Fibroblast of skin of right quadriceps (primary cell): ENCODE data around the gene FAM216A.
"Not testable (repeated sequence)": the region's sequence is repeated elsewhere in the genome, so short reads cannot be mapped to it uniquely, and the experiment has no call there.

Experiments
- DNase-seq: peaks from one replicate; pipeline ENCODE4 v3.0.0-alpha.2; 2013

FAM216A gene, protein sequence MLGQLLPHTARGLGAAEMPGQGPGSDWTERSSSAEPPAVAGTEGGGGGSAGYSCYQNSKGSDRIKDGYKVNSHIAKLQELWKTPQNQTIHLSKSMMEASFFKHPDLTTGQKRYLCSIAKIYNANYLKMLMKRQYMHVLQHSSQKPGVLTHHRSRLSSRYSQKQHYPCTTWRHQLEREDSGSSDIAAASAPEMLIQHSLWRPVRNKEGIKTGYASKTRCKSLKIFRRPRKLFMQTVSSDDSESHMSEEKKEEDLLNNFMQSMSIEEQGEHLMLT

DNA sequence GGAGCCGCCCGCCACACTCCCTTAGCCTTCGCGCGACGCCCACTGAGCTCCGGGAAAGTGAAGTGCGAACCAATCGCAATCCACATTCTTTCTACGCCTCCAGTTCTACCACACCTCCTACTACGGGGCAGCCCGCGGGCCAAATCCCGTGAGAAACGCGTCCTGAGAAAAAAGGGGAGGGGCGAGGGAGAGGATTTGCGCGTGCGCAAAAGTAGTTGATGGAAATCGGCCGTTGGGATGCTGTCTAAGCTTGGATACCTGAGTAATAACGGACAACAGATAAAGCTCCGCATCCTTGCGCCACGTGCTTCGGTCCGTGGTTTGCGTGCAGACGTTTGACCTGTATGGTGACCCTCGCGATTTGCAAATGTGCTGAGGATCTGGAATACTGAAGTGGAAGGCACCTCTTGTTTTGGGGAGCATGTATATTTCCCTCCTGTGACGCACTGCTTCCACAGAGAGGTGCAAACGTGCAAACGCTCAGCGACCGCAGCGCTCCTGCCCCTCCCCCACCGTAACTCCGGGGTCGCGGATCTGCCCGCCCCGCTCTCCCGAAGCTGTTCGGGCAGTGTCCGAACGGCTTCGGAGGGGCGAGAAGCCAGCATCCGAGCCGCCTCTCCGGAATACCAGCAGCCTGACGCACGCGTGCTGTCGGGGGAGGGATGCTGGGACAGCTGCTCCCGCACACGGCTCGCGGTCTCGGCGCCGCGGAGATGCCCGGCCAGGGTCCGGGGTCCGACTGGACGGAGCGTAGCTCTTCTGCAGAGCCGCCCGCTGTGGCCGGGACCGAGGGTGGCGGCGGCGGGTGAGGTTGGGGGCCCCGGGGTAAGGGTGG, at the start of gene FAM216A, which contains the start of gene GPN3:
FAM216A (plus strand) TSS at position 632 of the 835 bp plus-strand sequence; CDS start at position 663, 31 bp downstream.
GPN3 (minus strand) TSS at position 44 of the 835 bp plus-strand sequence. CDS start 54 bp downstream, outside the sequence.
- peak; percentile 98 for DNase-seq

DNA sequence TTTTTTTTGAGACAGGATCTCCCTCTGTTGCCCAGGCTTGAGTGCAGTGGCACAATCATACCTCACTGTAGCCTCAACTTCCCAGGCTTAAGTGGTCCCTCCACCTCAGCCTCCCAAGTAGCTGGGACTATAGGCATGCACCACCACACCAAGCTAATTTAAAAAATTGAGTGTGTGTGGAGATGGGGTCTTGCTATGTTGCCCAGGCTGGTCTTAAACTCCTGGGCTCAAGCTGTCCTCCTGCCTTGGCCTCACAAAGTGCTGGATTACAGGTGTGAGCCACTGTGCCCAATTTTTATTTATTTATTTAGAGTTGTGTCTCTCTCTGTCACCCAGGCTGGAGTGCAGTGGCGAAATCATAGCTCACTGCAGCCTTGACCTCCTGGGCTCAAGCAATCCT, 48.0 kb upstream of the FAM216A start:
- not testable (repeated sequence) for DNase-seq

DNA sequence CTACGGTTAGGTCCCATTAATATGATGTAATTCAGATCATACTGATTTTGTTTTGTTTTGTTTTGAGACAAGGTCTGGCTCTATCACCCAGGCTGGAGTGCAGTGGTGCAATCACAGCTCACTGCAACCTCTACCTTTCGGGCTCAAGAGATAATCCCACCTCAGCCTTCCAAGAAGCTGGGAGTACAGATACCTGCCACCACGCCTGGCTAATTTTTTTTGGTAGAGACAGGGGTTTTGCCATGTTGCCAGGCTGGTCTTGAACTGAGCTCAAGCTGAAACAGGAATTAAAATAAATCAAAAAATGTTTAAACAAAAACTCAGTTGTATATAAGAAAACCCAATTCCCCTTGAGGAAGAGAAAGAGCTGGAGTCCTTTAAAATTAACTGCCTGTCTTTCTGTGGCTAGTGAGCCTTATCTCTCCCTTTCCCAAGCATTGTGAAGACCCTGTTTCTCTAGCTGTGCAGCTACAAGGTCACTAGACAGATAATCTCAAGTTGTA, 47.4 kb upstream of the FAM216A start:
- DNase-seq, result no peak

DNA sequence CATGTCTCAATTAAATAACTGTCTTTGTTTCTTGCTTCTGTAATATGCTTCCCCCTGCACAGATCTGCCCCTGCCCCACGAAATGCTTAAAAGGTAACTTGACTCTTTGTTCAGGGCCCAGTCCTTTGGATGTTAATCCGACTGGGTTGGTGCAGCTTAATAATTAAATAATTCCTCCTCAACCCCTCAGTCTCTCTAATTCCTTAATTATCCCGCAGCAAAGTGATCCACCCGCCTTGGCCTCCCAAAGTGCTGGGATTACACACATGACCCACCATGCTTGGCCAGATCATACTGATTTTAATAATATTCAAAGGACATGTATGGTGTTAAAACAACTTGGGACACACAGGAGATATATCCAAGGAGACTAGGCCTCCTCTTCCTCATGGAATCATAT, 46.9 kb upstream of the FAM216A start:
- DNase-seq, result no peak

DNA sequence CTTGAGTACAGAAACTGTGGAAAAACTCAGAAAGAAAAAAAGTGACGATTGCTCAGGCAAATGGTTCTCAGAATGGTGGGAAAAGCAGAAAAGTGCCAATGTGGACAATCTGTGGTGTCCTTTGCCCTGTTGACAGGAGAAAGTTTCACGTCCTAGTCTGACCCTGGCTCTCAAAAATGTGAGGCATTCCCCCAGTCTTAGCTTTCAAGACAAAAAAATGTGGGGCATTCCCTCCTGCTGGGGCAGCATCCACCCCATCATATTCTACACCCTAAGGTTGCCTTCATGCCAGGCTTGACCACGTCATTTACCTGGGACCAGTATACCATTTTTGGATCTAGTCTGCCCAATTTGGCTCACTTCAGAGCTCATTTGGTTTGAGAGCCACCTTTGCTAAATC, 44.4 kb upstream of the FAM216A start:
- peak; percentile 4 for DNase-seq

DNA sequence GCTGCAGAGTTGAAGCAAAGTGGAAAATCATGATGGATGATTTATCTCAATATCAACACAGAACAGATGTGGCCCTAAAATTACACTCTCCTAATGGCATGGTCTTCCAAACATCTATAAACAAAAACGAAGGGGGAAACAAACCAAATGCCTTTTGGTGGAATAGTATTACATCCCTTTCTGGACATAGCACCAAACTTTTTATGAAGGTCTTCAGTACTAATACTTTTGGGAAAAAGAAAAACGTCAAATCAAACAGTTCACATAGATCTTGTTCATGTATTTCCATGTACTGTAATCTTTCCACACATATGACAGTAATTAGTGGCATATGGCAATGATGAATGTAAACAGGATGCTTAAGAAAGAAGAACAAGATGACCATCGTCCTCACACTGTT, 42.2 kb upstream of the FAM216A start:
- DNase-seq, result peak; percentile 26

DNA sequence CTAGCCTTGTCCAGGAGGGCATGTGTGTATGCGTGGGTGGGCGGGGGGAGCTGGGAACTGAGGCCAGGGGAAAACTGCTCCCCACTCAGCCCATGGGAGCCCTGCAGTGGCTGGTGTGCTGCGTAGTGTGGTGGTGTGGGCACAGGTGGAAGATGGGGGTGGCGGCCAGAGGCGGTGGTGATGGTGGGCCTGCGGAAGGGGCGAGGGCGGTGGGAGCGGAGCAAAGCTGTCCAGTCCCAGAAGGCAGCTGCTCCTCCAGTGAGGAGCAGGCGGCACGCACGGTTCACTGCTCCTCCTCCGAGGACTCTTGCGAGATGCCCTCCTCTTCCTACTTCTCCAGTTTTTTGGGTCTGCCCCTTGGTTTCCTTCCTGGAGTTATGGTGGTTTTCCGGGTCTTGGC, 39.0 kb upstream of the FAM216A start:
- DNase-seq, result not testable (repeated sequence)

DNA sequence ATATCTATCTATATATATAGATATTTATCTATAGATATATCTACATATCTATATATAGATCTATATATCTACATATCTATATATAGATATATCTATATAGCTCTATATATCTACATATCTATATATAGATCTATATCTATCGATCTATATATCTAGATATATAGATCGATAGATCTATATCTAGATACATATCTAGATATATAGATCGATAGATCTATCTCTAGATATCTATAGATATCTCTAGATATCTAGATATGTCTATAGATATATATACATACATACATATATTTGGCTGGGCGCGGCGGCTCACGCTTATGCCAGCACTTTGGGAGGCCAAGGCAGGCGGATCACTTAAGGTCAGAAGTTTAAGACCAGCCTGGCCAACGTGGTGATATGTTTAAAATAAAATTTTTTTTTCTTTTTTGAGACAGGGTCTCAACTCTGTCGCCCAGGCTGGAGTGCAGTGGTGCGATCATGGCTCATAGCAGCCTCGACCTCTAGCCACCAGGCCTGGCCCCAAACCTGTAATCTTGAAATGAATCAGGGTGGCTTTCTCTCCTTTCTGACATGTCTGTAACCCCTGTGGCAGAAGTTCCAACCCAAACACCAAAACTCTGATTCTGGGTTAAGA, 36.6 kb upstream of the FAM216A start:
- DNase-seq, result no peak

DNA sequence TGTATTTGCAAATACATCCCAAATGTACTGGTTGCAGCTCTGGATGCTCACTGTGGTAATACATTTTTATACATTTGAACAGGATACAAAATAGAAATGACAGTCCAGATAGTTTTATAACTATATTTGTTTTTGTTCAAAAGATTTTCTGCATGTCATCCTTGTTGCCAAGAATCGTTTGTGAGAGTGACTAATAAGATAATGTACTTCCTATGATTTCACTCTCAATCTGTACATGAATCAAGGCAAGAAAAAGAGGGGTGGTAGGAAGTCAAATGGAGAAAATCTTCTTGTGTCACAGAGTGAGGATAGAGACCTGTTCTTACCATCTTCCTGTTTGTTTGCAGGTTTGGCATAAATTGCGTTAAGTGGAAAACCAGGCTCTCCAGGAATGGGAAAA, 32.4 kb upstream of the FAM216A start:
- peak; percentile 4 for DNase-seq

DNA sequence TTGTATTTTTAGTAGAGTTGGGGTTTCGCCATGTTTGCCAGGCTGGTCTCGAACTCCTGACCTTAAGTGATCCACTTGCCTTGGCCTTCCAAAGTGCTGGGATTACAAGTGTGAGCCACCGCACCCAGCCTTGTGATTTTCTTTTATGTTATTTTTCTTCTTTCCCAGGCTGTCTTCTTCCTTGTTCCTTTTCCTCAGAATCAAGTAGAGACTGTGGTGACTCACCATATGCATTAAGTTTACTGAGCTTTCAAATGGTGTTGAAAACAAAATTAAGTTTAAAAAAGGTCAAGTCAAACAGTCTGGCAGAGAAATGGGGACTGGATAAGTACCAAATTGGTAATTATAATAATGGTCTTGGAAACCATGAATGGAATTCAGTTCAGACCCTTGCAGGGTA, 24.2 kb upstream of the FAM216A start:
- no peak for DNase-seq

DNA sequence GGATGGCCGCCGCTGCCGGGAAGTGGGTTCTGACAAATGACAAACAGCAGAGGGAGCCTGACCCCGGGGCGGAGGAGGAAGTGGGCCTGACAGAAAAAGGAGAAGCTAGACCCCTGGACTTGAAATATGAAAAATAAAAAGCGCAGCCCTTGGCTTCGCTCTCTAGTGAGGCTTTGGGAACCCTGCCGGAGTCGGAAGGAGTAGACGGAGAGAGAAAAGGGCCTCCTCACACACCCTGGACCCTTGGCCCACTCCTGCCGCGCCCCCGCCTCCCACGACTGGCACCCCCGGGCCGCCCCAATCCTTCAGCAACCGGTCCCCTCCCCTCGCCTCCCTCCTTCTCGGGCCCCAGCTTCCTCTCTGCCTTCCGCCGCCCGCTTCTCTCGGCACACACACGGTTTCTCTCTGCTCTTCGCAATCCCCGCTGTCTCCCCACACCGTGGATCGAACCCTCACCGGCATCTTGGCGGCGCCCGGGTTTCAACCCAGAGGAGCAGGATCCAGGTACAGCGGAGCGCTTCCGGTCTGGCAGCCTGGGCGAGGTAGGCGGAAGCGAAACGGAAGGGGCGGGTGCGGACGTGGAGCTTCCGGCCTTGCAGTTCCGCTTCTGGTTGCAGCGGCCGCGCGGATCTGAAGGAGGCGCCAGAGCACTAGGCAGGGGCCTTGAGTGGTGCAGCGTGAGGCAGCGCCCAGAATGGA, 18.7 kb upstream of the FAM216A start, which contains the start of gene ARPC3:
ARPC3 (minus strand) TSS at position 539 of the 699 bp plus-strand sequence; CDS start at position 462, 77 bp downstream.
- peak; percentile 94 for DNase-seq

DNA sequence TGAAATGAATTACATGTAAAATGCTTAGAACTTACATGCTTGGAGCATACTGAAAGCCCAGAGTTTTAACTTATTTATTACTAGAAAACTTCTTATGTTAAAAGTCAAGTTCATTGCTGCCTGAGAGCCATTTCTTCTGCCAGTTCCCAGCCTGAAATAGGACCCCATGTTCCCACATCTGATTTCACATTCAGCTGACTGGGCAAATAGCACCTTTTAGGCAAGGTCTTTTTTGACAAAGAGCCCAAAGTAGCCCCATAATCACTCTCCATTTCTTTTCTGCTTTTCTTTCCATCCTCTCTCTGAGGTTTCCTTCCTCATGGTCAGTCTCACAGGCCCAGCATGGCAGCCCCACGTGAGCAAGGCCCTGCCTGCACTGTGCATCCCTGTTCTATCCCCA, 17.4 kb upstream of the FAM216A start:
- no peak for DNase-seq

DNA sequence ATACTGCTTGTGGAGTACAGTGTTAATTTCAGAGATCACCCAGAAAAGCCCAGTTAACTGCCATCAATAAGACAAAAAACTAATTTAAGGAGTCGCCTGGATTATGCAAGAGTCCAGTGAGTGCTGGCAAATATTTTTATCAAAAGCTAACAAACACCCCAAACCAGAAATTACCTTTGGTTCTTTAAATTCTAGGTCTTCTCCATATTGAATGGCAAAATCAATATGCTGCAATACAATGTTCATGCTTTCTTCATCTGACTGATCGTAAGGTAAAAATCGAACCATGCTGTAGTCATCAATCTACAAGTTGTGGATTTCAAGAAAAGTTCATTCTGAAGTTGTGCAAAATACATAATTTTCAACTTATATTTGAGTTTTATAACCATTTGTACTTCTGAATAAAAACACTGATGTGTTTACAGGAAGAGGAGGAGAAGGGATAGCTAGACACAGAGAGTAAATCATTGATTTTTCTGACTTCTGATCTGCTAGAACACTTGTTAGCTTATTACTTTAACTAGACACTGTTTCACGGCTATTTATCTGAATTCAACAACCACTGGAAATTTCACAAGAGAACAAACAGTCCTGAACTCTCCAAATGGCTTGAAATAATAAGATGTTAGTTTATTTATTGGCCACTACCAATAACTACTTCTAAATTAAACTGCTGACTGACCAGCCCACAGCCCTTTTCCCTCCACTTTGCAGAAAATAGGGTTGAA, 14.9 kb upstream of the FAM216A start:
- no peak for DNase-seq

DNA sequence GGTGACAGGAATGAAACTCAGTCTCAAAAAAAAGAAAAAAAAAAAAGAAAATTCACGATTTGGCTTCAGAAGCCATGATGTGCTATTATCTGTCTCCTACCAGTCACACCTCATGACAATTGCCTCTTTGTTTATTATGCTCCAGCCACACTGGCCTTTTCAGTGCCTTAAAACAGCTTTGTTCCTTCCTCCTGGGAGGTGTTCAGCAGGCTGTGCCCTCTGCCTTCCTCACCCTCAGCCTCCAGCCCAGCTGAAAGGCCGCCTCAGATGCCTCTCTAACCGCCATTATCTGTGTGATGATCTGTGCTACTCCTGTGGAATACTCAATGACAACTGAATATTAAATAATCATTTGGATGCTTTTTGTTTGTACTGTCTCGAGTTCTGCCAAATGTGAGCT, 9.9 kb upstream of the FAM216A start:
- DNase-seq, result no peak

DNA sequence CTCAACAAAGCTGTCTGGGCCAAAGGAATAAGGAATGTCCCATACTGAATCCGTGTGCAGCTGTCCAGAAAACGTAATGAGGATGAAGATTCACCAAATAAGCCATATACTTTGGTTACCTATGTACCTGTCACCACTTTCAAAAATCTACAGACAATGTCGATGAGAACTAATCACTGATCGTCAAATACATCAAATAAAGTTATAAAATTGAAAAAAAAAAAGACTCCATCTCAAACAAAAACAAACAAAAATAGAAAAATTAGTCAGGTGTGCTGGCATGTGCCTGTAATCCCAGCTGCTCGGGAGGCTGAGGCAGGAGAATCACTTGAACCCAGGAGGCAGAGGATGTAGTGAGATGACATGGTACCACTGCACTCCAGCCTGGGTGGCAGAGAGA, 7.5 kb upstream of the FAM216A start:
- DNase-seq, result not testable (repeated sequence)

DNA sequence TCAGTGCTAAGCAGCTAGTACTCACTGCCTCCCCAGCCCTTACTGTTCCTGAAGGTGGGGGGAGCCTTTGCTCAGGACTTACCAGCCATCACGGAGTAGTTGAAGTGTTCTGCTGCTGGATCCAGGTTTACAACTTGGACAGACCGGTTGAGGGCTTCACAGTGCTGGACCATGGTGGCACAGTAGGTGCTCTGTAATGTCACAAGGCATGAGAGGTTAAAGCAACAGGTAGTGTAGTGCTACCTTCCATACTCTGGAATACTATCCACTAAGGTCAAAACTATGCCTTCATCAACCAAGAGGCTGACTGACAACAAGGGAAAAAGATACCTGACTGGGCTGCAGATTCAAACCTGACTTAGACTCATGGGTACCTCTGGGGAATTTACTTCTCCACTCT, 3.6 kb upstream of the FAM216A start:
- no peak for DNase-seq

DNA sequence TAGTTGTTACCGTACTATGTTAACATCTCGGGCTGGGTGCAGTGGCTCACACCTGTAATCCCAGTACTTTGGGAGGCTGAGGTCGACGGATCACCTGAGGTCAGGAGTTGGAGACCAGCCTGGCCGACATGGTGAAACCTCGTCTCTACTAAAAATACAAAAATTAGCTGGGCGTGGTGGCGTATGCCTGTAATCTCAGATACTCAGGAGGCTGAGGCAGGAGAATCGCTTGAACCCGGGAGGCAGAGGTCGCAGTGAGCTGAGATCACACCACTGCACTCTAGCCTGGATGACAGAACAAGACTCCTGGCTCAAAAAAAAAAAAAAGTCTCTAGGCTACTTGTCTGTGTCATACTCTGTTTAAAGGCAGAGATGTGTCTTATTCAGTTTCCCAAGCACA, 2.9 kb upstream of the FAM216A start:
- not testable (repeated sequence) for DNase-seq

DNA sequence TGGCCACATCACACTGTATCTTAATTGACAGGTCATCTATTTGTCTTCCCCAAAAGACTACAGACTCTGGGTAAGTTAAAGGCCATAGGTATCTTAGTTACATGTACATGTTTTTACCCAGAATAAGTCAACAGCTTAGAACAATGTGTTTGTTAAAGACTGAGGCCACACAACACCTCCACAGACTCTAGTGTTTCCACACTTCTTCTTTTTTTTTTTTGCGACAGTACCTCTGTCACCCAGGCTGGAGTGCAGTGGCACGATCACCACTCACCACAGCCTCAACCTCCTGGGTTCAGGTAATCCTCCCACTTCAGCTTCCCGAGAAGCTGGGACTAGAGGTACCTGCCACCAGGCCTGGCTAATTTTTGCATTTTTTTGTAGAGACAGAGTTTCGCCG, 1.9 kb upstream of the FAM216A start:
- no peak for DNase-seq

DNA sequence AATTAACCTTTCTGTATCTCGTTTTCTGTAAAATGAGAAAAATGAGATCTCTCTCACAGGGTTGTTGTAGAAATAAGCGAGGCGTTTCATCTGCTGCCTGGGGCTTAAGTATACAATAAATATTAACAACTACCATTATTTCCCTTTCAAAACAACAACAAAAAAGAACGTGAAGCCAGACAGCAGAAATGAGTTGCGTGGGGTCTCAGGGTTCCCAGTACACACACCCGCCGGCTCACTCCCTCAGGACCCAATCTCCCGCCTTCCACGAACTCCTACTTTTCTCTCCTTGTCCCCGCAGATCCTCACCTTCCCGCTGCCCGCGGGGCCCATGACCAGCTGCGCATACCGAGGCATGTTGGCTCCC, 815 bp upstream of the FAM216A start:
- DNase-seq, result no peak

DNA sequence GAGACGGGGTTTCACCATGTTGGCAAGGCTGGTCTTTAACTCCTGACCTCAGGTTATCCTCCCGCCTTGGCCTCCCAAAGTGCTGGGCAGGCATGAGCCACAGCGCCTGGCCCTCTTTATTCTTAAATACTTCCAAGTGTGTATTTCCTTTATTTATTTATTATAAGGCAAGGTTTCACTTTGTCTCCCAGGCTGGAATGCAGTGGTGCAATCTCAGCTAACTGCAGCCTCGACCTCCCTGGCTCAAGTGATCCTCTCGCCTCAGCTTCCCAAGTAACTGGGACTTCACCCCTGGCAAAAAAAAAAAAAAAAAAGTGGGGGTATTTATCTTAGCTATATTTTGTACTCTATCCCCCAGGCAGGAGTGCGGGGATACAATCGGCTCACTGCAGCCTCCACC, 6.8 kb downstream of the FAM216A start:
- DNase-seq, result no peak

DNA sequence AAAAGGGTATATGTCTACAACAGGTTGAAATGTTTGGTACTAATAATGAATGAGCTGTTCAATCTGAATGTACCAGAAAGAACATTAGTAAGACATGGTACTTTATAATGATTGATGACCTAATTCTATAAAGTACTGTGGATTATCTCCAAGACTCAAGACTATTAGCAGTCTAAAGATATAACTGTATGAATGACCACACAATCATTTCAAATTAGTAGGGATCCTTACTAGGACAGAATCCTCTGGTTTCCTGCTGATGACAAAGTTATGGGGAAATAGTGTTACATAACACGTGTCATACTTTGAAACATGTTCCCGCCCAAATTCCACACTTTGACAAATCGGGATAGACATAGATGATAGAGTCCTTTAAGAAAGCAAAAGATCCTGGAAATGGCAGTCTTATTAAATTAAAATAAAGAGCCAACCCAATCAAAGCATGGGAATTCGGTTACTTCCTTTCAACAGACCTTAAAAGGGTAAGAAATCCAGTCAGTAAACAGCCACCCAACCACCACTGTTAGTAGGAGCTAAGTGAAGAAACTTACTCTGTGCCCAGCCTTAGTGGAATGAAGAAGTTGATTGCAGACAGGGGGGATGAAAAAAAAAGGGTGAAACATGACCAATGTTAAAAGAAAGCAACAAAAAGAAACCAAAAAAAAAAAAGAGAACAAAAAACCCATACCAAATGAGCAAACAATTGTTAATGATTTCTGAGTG, 30.5 kb downstream of the FAM216A start:
- DNase-seq, result peak; percentile 55
